Mesenteric fat pad (tissue), 1 donor: ENCODE data around the gene ARHGAP10. TPM values are rescaled to one million over a fixed set of nuclear protein-coding genes. Genes with fewer than 3 reads are reported as not detected.

Experiments
- DNase-seq: peaks from one replicate; pipeline ENCODE4 v3.0.0-alpha.2; 2020; ENCODE audit warnings: low spot score
- total RNA-seq: library from RNA; stranded (reverse); fragmentation: NEBNext Ultra II Directional; extraction: Animal tissue kit (Norgen Biotek cat#: 25700); gene quantifications from one replicate; pipeline ENCODE4 v1.2.1, GENCODE V29; 2021
- donor health status: DM: yes; HTN: yes; CAD: no.

ARHGAP10 gene
- total RNA-seq, 1 donor from 2014 or later: 43.4 TPM

GRCh38 chr4:148023512-148024181 is 291.8 kb downstream of the ARHGAP10 start:
- no peak for DNase-seq

GRCh38 chr4:148025981-148026380 is 294.1 kb downstream of the ARHGAP10 start:
- DNase-seq: no peak

GRCh38 chr4:148027201-148027600 is 295.3 kb downstream of the ARHGAP10 start:
- DNase-seq: no peak

GRCh38 chr4:148029781-148030180 is 297.9 kb downstream of the ARHGAP10 start:
- DNase-seq: no peak

- no peak for DNase-seq
These were observed 298.4 kb downstream of the ARHGAP10 start for GRCh38 chr4:148030193-148030873.

- DNase-seq: no peak
These were observed 302.9 kb downstream of the ARHGAP10 start for GRCh38 chr4:148034813-148035212.

- no peak for DNase-seq
These were observed 309.9 kb downstream of the ARHGAP10 start for GRCh38 chr4:148041606-148042329.

- DNase-seq: no peak
These were observed 312.4 kb downstream of the ARHGAP10 start for GRCh38 chr4:148044089-148044911.

GRCh38 chr4:148044912-148045352 is 313.0 kb downstream of the ARHGAP10 start:
- DNase-seq: no peak

GRCh38 chr4:148048598-148048997 is 316.7 kb downstream of the ARHGAP10 start:
- no peak for DNase-seq

- DNase-seq: no peak
These were observed 319.5 kb downstream of the ARHGAP10 start for GRCh38 chr4:148051403-148051802.

- no peak for DNase-seq
These were observed 320.6 kb downstream of the ARHGAP10 start for GRCh38 chr4:148052448-148052847.

GRCh38 chr4:148053298-148054003 is 321.6 kb downstream of the ARHGAP10 start:
- DNase-seq: no peak

- DNase-seq: no peak
These were observed 322.4 kb downstream of the ARHGAP10 start for GRCh38 chr4:148054275-148054674.

- DNase-seq: no peak
These were observed 324.0 kb downstream of the ARHGAP10 start for GRCh38 chr4:148055844-148056243.

GRCh38 chr4:148056879-148057278 is 325.0 kb downstream of the ARHGAP10 start:
- DNase-seq: no peak

GRCh38 chr4:148057516-148057915 is 325.6 kb downstream of the ARHGAP10 start:
- DNase-seq: no peak

GRCh38 chr4:148057984-148058859 is 326.3 kb downstream of the ARHGAP10 start:
- DNase-seq: no peak

- DNase-seq: no peak
These were observed 327.8 kb downstream of the ARHGAP10 start for GRCh38 chr4:148059617-148060180.
